Liver (tissue), 9 donors: ENCODE data around the gene SPR. TPM values are rescaled to one million over a fixed set of nuclear protein-coding genes. Genes with fewer than 3 reads are reported as not detected.

Experiments
- DNase-seq: peaks from one replicate; pipeline ENCODE4 v3.0.0-alpha.2; 2017; ENCODE audit warnings: low spot score
- H3K27ac ChIP-seq, 2 donors: one replicate each; pipeline ENCODE4 v1.7.0; 2013; ENCODE audit warnings: inconsistent platforms in 2 of 2, low read length in 2 of 2, control low read depth in 1 of 2, low read depth in 1 of 2, mild to moderate bottlenecking in 1 of 2
- H3K27me3 ChIP-seq, 4 donors: one replicate each; pipeline versions ENCODE4 v1.6.1 to v1.7.0; 2013; ENCODE audit warnings: low read length in 3 of 4, inconsistent platforms in 1 of 4, mild to moderate bottlenecking in 1 of 4, moderate library complexity in 1 of 4; ENCODE audit not compliant: control insufficient read depth in 4 of 4, insufficient read depth in 4 of 4
- H3K36me3 ChIP-seq, 4 donors: one replicate each; pipeline versions ENCODE4 v1.6.1 to v1.7.0; 2013; ENCODE audit warnings: low read length in 3 of 4, mild to moderate bottlenecking in 3 of 4, low read depth in 1 of 4, moderate library complexity in 1 of 4; ENCODE audit not compliant: control insufficient read depth in 4 of 4, insufficient read depth in 3 of 4
- H3K4me1 ChIP-seq, 4 donors: one replicate each; pipeline versions ENCODE4 v1.6.1 to v1.7.0; 2013; ENCODE audit warnings: low read length in 3 of 4, mild to moderate bottlenecking in 3 of 4, moderate library complexity in 1 of 4; ENCODE audit not compliant: control insufficient read depth in 4 of 4, insufficient read depth in 4 of 4
- H3K4me3 ChIP-seq, 3 donors: one replicate each; pipeline versions ENCODE4 v1.6.1 to v1.7.0; 2013; ENCODE audit warnings: low read length in 3 of 3, control low read depth in 1 of 3, low read depth in 1 of 3, mild to moderate bottlenecking in 1 of 3
- H3K9ac ChIP-seq, 2 donors: one replicate each; pipeline ENCODE4 v1.7.0; 2013; ENCODE audit warnings: low read length in 2 of 2, mild to moderate bottlenecking in 2 of 2, moderate library complexity in 2 of 2, control low read depth in 1 of 2, low read depth in 1 of 2
- H3K9me3 ChIP-seq, 4 donors: one replicate each; pipeline versions ENCODE4 v1.6.1 to v1.7.0; 2013; ENCODE audit warnings: low read length in 3 of 4; ENCODE audit not compliant: control insufficient read depth in 4 of 4
- EGR1 ChIP-seq, 2 donors: IDR thresholded peaks; 2 replicates each; pipeline ENCODE4 v1.6.1; 2016 to 2018; ENCODE audit warnings: antibody characterized with exemption in 2 of 2, low read depth in 2 of 2
- FOXA1 ChIP-seq: IDR thresholded peaks from 2 replicates; pipeline ENCODE4 v1.6.1; 2016; ENCODE audit warnings: antibody characterized with exemption
- FOXA2 ChIP-seq: IDR thresholded peaks from 2 replicates; pipeline ENCODE4 v1.6.1; 2016; ENCODE audit warnings: antibody characterized with exemption
- NR2F2 ChIP-seq: IDR thresholded peaks from 2 replicates; pipeline ENCODE4 v1.6.1; 2016; ENCODE audit warnings: antibody characterized with exemption
- RXRA ChIP-seq, 2 donors: IDR thresholded peaks; 2 replicates each; pipeline ENCODE4 v1.6.1; 2017 to 2018; ENCODE audit warnings: antibody characterized with exemption in 2 of 2, mild to moderate bottlenecking in 1 of 2
- TAF1 ChIP-seq: conservative IDR thresholded peaks from 2 replicates; pipeline ENCODE4 v1.6.1; 2016; ENCODE audit warnings: antibody characterized with exemption, mild to moderate bottlenecking
- YY1 ChIP-seq: IDR thresholded peaks from 2 replicates; pipeline ENCODE4 v1.6.1; 2016; ENCODE audit warnings: antibody characterized with exemption, mild to moderate bottlenecking
- ZBTB33 ChIP-seq: IDR thresholded peaks from 2 replicates; pipeline ENCODE4 v1.6.1; 2016; ENCODE audit warnings: antibody characterized with exemption
- WGBS: extraction: QIAGEN DNeasy Blood & Tissue Kit; methylation state at CpG from one replicate; pipeline ENCODE4 v1.1.7; 2013; 5-methylcytosine and 5-hydroxymethylcytosine counted together
- polyA plus RNA-seq, 2 donors: library from polyadenylated mRNA; stranded (reverse) in 1 of 2; unstranded in 1 of 2; fragments of 200-250 nt in 1 of 2; fragments of >200 nt in 1 of 2; fragmentation: Nextera tagmentation in 1 of 2; extraction: Ambion mirVana in 1 of 2; gene quantifications; one replicate each; pipeline versions ENCODE4 v1.2.1 to v1.2.3, GENCODE V29; 2013 to 2015
- total RNA-seq, 2 donors: library from RNA; depleted of rRNA; stranded (reverse); fragments of >200 nt; gene quantifications; one replicate each; pipeline ENCODE4 v1.2.3, GENCODE V29; 2014
- TF ChIP-seq, protein P1 (sequence below): fragments of 150-350 bp; IDR thresholded peaks from 2 replicates; pipeline ENCODE4 v1.5.1; 2017; ENCODE audit warnings: improper control_type of control experiment, low read depth, low read length; ENCODE audit not compliant: missing input control
- TF ChIP-seq, protein P2 (sequence below): IDR thresholded peaks from 2 replicates; pipeline ENCODE4 v1.6.1; 2016; ENCODE audit warnings: antibody characterized with exemption, mild to moderate bottlenecking
- donor health status: healthy.
- donor health status: healthy.
- donor health status: healthy.
- donor health status: healthy.
- donor health status: healthy.

The SPR gene
- total and polyA plus RNA-seq, 4 donors, result 13.6 to 60.8 (median 53.1) TPM

DNA sequence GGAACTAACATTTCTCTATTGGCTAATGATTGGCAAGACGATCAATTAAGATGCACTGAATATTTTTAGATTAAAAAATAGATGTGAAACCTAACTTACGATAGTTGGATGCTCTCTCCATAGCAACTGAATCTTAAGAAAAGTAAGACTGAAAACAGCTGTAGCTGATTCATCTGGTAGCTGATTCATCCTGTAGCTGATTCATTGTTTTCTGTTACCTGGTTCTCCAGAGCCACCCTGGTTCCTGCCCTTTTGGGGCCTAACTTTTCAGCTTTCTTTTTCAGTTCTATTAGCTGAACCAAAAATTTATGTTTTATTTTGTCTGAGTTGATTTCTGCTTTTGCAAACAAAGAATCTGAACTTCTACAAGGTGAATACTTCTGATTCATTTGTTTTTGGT lies 22.7 kb upstream of the SPR start:
- Histone ChIP-seq H3K36me3 (no peaks in the 10 kb centered on the region), H3K4me3 (no peak overlapping the region), H3K27ac (no peak overlapping the region), H3K9me3 (no peaks in the 10 kb centered on the region), H3K4me1 (peaks cover 0 to 9% (median 6%) of the 10 kb centered on the region in 4 donors), H3K27me3 (peaks cover 0 to 3% (median 1%) of the 10 kb centered on the region in 4 donors), H3K9ac (no peak overlapping the region)
- no peak for TF ChIP-seq RXRA (IDR thresholded peaks at IDR 0.05)
- TF ChIP-seq, protein P1, sequence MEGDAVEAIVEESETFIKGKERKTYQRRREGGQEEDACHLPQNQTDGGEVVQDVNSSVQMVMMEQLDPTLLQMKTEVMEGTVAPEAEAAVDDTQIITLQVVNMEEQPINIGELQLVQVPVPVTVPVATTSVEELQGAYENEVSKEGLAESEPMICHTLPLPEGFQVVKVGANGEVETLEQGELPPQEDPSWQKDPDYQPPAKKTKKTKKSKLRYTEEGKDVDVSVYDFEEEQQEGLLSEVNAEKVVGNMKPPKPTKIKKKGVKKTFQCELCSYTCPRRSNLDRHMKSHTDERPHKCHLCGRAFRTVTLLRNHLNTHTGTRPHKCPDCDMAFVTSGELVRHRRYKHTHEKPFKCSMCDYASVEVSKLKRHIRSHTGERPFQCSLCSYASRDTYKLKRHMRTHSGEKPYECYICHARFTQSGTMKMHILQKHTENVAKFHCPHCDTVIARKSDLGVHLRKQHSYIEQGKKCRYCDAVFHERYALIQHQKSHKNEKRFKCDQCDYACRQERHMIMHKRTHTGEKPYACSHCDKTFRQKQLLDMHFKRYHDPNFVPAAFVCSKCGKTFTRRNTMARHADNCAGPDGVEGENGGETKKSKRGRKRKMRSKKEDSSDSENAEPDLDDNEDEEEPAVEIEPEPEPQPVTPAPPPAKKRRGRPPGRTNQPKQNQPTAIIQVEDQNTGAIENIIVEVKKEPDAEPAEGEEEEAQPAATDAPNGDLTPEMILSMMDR, result no peak
- no peak for TF ChIP-seq ZBTB33
- DNase-seq, result no peak
- 47% methylated on average over 2 of the region's 2 CpGs for WGBS

DNA sequence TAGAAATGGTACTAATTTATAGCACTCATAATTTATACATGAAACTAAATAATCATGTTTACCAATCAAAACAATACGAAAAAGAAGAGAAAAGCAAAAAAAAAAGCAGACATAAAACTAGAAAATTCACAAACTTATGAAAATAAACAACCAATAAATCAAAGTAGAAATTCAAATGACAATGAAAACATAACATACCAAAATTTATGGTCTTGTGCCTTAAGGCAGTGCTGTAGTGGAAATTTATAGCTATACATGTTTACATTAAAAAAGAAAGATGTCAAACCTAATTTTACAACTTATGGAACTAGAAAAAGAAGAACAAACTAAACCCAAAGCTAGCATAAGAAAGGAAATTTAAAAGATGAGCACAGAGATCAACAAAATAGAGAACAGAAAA lies 16.1 kb upstream of the SPR start:
- no peaks in the 10 kb centered on the region for H3K4me1 ChIP-seq
- H3K36me3 ChIP-seq, result no peaks in the 10 kb centered on the region
- WGBS, result 58% methylated on average over 1 of the region's 1 CpG
- H3K4me3 ChIP-seq, result no peak overlapping the region
- no peak for DNase-seq
- no peak overlapping the region for H3K27ac ChIP-seq
- TF ChIP-seq NR2F2 (no peak), FOXA1 (no peak), FOXA2 (no peak), RXRA (IDR thresholded peaks at IDR 0.05) (no peak), YY1 (no peak), ZBTB33 (no peak), EGR1 (IDR thresholded peaks at IDR 0.05; ENCODE audit: low read depth in 2 of 2) (no peak), TAF1 (no peak)
- TF ChIP-seq, protein P2, sequence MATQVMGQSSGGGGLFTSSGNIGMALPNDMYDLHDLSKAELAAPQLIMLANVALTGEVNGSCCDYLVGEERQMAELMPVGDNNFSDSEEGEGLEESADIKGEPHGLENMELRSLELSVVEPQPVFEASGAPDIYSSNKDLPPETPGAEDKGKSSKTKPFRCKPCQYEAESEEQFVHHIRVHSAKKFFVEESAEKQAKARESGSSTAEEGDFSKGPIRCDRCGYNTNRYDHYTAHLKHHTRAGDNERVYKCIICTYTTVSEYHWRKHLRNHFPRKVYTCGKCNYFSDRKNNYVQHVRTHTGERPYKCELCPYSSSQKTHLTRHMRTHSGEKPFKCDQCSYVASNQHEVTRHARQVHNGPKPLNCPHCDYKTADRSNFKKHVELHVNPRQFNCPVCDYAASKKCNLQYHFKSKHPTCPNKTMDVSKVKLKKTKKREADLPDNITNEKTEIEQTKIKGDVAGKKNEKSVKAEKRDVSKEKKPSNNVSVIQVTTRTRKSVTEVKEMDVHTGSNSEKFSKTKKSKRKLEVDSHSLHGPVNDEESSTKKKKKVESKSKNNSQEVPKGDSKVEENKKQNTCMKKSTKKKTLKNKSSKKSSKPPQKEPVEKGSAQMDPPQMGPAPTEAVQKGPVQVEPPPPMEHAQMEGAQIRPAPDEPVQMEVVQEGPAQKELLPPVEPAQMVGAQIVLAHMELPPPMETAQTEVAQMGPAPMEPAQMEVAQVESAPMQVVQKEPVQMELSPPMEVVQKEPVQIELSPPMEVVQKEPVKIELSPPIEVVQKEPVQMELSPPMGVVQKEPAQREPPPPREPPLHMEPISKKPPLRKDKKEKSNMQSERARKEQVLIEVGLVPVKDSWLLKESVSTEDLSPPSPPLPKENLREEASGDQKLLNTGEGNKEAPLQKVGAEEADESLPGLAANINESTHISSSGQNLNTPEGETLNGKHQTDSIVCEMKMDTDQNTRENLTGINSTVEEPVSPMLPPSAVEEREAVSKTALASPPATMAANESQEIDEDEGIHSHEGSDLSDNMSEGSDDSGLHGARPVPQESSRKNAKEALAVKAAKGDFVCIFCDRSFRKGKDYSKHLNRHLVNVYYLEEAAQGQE, result no peak
- no peak overlapping the region for H3K9ac ChIP-seq
- peaks cover 0 to 4% (median under 1%) of the 10 kb centered on the region in 4 donors for H3K9me3 ChIP-seq
- peaks cover 0 to 3% (median 0%) of the 10 kb centered on the region in 4 donors for H3K27me3 ChIP-seq
